NCI-H1417 (cell line): ENCODE data around the gene SKIDA1.
"Not testable (repeated sequence)": the region's sequence is repeated elsewhere in the genome, so short reads cannot be mapped to it uniquely, and the experiment has no call there.

Experiments used
- DNase-seq, 3 experiments: peaks; one replicate each; lab custom pipeline; 2025; lab: John Stamatoyannopoulos, UW

The SKIDA1 gene

DNA sequence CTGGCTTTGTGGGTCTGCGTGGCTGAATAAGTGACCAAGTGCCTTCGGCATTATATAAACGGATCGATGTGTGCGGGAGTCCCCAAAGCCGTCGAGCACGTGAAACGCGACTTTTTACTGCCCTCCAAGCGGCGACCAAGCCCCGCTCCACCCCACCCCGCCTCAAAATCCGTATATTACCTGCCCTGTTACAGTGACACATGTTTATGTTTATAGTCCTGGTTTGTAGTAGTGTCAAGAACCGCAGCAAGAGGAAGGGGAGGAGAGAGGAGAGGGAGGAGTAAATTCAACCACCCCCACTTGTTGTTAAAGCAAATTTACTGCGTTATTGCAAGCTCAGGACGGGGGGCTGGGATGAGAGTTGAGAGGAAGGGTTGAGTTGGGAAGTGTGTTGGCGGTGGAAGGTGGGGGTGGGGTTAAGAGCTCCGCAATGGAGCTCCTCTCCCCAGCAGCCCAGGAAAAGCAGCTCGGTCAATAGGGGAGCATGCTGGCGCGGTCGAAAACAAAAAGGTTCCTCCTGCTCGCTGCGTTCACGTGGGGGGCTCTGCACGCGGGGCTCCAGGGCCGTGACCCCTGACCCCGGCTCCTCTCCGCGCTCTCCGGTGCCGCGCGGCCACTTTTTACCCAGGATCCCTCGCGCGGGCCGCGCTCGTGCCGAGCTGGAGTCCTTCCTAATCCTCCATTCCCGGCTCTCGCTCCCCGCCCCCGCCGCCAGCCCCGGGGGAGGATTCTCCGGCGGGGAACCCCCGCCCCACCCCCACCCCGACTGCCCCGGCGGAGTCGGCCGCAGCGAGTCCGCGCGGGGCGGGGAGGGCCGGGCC, at the start of gene SKIDA1:
Gene SKIDA1 (minus strand): TSS at position 316 of the 821 bp plus-strand sequence. CDS start 7,860 bp downstream, outside the sequence.
- peak; percentile 71 to 95 (median 92) for DNase-seq

DNA sequence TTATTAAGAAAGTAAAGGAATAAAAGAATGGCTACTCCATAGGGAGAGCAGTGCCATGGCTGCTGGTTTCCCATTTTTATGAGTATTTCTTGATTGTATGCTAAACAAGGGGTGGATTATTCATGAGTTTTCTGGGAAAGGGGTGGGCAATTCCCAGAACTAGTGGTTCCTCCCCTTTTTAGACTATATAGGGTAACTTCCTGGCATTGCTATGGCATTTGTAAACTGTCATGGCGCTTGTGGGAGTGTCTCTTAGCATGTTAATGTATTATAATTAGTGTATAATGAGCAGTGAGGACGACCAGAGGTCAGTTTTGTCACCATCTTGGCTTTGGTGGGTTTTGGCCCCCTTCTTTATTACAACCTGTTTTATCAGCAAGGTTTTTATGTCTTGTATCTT, 49.0 kb upstream of the SKIDA1 start:
- not testable (repeated sequence) for DNase-seq

DNA sequence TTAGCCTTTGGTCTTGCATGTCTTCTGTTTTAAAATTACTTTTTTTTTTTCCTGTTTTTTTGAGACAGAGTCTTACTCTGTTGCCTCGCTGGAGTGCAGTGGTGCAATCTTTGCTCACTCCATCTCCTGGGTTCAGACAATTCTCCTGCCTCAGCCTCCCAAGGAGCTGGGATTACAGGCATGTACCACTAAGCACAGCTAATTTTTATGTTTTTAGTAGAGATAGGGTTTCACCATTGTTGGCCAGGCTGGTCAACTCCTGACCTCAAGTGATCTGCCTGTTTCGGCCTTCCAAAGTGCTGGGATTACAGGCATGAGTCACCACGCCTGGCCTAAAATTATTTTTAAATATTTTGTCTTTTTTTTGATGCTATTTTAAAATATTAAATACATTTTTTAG, 47.1 kb upstream of the SKIDA1 start:
- no peak for DNase-seq

DNA sequence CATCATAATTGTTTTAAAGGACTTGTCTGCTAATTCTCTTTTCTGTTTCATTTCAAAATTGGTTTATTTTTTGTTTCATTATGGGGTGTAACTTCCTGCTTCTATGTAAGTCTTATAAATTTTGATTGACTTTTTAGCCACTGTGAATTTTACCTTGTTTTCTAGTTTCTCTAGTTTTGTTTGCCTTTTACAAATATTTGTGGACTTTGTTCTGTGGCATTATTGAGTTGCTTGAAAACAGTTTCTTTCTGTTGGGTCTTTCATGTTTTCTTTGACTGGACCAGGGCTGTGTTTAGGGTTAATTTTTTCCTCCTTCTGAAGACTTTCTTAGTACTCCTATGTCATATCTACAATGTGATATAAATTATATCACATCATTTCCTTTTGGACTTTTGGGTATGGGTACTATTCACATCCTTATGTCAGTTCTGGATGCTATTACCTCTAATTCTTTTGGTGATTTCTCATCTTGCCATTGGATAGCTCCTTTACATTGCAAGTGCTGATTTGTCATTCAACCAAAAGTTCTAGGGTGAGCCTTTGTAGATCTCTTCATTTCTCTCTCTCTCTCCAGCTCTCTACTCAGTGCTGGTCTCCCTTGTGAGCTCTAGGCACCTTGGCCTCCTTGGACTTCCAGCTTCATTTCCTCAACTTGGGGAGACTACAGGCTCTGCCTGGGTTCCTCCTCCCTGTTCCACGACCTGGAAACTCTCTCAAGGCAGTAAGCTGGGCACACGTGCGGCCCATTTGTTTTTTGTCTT, 45.5 kb upstream of the SKIDA1 start:
- DNase-seq = no peak

DNA sequence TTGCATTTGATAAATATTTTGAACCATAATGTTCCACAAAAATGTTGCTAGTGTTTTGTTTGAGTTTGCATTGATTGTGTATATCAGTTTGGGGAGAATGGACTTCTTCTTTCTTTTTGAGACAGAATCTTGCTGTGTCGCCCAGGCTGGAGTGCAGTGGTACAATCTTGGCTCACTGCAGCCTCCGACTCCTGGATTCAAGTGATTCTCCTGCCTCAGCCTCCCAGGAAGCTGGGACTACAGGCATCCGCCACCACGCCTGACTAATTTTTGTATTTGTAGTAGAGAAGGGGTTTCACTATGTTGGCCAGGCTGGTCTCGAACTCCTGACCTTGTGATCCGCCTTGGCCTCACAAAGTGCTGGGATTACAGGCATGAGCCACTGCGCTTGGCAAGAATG, 33.5 kb upstream of the SKIDA1 start:
- DNase-seq = not testable (repeated sequence)

DNA sequence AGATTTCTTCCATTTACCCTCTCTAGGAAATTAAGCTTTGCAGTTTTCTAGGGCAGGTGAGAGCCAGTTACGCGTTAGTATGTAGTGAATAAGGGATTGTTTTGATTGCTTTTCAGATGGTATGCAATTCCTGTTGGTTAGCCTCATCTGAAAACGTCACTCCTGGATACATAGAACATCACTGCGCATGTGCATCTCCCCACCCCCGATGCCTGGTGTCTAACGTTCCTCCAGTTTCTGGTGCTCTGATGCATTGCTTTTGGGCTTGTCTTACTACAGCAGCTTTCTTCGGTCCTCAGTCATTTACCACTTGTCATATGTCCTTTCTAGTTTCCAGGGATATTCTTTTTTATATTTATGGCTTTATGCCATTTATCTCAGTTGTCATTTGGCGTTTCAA, 31.0 kb upstream of the SKIDA1 start:
- DNase-seq = no peak

DNA sequence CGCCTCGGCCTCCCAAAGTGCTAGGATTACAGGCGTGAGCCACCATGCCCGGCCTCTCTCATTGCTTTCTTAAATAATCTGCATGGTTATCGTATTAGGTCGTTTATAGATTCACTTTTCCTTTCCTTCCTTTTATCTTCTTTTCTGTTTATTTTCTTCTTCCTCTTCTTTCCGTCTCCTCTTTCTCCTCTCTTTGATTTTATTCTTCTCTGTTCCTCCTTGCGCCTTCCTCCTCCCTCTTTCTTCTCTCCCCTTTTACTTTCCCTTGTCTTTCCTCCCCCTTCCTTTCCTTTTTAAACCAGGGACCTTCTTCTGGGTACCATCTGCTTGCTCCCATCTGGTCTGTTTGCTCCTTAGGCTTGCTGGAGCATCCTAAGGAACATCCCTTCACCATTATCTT, 27.2 kb upstream of the SKIDA1 start:
- no peak for DNase-seq

DNA sequence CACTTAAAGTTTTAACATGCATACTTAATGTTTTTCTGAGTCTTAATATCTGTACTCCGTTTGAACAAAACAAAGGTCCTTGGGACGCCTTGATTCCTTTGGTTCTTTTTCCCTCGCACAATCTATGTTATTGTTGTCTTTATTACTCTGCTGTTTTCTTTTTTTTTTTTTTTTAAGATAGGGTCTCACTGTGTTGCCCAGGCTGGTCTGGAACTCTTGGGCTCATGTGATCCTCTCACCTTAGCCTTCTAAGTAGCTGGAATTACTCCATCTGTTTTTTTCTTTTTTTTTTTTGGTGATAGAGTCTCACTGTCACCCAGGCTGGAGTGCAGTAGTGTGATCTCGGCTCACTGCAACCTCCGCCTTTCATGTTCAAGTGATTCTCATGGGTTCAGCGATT, 21.8 kb upstream of the SKIDA1 start:
- no peak for DNase-seq

DNA sequence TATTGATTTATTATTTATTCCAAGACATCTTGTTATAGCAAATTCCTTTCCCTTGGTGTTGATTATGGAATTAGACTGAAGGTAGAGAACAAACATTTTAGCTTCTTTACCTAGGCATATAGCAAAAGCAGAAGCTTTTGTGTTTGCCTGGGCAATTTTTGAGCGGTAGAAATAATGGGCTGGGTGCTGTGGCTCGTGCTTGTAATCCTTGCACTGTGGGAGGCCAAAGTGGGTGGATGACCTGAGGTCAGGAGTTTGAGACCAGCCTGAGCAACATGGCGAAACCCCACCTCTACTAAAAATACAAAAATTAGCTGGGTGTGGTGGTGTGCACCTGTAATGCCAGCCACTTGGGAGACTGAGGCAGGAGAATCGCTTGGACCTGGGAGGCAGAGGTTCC, 15.2 kb upstream of the SKIDA1 start:
- not testable (repeated sequence) for DNase-seq

DNA sequence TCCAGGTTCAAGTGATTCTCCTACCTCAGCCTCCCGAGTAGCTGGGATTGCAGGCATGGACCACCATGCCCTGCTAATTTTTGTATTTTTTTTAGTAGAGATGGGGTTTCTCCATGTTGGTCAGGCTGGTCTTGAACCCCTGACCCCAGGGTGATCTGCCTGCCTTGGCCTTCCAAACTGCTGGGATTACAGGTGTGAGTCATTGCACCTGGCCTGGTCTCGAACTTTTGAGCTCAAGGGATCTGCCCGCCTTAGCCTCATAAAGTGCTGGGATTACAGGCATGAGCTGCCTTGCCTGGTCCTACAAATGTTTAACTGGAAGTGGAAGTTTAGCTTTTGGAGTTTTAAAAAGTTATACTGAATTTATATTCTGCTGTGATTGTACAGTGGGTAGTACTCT, 11.4 kb upstream of the SKIDA1 start:
- DNase-seq = no peak

DNA sequence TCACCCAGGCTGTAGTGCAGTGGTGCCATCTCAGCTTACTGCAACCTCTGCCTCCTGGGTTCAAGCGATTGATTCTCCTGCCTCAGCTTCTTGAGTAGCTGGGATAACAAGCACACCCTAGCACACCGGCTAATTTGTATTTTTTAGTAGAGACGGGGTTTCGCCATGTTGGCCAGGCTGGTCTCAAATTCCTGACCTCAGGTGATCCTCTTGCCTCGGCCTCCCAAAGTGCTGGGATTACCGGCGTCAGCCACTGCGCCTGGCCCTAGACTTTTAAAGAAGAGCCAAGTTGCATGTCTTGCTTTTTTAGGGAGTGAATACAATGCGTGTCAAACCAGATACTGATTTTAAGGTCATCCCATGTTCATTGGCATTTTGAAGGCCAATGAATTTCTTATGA, 10.5 kb upstream of the SKIDA1 start:
- not testable (repeated sequence) for DNase-seq

DNA sequence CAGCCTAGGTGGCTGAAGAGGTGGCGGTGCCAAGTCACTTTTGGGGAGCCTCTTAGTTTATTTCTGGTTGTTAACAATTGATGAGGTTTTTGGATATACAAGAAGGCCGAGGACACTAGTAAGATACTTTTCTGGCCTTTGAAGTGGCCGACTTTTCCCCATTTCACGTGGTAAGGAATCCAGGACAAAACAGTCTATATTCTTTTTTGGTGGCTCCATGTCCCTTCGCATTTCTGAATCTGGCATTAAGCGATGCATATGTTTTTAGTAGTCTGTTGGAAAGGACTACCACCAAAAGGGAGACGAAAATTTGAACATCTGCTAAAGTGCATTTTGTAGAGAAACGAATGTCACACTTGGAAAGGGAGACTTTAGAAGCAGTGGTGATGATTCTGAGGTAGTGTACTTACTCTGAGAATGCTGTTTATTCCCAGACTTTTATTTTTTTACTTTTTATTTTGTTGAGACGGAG, 10.0 kb upstream of the SKIDA1 start:
- peak in 1 of 3 experiments; percentile 38 for DNase-seq

DNA sequence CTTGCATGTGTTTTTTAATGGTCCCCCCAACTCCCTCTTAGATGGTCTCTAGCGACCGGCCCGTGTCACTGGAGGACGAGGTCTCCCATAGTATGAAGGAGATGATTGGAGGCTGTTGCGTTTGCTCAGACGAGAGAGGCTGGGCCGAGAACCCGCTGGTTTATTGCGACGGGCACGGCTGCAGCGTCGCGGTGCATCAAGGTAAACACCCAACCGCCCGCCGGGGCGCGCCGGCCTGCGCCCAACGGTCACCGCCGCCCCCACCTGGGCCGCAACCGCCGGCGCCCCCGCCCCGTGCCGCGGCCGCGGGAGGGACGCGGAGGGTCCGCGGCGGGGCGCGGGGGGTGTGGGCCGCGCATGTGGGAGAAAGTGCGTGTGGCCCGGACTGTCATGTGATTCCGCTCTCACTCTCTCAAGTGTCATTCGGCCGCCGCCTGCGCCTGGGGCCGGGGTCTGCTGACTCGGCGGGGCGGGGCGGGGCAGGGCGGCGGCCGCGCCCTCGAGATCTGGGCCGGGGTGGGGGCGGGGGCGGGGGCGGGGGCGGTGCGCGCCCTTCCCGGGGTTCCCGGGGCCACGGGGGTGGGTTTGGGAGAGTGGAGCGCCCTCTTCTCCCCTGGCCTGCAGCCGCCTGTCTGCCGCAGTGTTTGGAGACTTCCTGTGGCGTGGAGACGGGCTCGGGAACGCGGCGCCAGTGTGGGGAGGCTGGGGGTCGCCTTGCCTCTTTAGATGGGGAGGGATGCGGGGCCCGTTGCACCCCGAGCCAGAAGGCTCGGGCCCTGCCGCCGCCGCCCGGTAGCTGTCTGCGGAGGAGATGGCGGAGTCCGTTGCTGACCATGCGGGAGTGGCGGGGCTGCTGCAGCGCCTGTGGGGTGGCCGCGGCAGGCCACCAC, 9.4 kb upstream of the SKIDA1 start:
- peak; percentile 44 to 74 (median 63) for DNase-seq

DNA sequence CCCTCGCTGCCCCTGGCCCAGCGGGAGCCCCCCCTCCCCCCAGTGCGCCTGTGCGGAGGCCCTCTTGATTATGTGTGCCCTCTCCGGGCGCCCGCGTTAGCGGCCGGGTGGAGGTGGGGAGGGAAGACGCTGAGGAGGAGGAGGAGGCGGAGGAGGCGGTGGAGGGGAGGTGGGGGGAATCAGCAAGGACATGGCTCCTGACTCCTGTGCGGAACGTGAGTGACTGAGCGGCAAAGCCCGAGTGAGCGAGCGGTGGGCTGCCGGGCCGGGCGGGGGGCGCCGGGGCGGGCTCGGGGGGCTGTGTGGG, 8.8 kb upstream of the SKIDA1 start:
- no peak for DNase-seq

DNA sequence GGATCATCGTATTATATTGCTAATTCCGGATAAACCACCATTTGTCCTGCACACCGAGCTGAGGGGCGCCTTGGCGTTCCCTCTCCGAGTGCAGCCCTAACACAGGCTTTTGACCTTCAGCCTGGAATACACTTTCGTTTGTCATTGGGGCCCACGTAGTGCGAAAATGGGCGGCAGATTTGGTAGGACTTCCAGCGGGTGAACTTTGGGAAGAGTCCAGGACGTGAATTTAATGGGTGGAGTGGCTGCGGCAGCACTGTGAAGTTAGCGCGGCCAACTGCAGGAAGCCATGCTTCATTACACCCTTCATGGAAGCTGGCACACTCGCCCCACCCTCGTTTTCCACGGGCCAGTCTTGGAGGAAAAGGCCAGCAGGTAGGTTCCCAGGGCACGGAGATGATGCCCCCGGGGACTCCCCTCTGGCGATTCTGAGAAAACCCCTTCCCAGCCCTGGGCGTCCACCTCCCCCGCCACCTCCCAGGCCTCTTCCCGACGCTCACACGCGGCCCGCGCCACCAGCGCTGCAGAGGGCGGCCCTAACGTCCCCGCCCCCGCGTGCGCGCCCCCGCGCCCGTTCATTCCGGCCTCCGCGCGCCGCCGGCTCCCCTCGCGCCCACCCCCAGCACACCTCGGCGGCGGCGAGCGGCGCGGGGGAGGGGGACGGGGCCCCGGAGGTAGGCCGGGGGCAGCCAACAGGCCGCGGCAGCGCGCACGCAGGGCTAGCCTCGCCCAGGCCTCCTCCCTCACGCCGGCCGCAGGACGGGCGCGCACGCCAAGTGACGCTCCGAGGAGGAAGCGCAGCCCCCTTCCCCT, 8.2 kb upstream of the SKIDA1 start, which contains the start of gene MLLT10:
Gene MLLT10 (plus strand): TSS at position 766 of the 813 bp plus-strand sequence. CDS start 413 bp downstream, outside the sequence.
- peak; percentile 91 to 95 (median 95) for DNase-seq

DNA sequence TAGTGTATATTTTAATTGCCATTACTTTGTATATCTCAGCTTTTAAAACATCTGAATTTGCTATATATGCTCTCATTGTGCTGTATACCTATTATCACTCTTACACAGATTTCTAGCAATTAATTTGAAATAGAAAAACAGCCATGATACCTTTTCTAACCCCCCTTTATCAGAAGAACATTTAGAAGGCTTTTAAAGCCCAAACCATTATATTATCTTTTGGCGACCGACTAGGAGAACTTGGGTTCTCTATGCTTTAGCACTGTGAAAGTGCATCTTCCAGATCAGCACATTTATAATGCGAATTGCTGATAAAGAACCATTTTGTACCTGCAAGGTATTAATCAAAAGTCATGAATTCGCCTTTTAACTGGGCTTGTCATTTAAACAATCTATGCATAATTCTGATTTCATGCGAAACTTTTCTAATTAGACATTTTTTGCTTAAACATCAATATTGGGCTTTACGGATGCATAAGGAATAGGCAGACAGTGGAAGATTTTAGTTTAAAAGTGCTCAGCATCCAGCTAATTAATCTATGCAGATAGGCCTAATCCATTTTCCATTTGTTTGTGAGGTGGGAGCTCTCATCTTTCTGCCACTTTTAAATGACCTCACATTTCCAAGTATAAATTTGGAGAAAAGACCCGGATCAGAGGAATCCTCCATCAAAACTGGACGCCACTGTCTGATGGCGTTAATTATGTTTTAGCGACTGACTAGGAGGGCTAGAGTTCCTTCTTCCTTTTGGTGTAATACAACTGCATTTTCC, 7.4 kb upstream of the SKIDA1 start:
- DNase-seq = peak in 2 of 3 experiments; percentile 35 to 63

DNA sequence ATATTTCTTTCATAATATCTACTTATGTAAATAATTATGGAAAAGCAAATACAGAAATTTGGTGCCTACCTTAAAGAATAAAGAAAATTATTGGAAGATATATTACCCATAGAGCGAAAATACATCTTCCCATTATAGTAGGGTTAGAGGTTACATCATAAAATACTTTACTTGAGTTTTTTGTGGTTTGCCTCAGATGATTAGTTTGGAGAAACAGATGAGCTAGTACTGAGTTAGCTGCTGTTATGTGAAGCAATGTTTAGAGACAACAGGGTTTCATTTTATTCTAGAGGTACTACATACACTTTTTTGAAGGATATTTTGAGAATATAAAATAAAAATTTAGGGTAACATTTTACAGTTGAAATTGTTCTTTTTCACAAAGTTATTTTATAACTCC, 5.7 kb upstream of the SKIDA1 start:
- DNase-seq = peak in 1 of 3 experiments; percentile 56

DNA sequence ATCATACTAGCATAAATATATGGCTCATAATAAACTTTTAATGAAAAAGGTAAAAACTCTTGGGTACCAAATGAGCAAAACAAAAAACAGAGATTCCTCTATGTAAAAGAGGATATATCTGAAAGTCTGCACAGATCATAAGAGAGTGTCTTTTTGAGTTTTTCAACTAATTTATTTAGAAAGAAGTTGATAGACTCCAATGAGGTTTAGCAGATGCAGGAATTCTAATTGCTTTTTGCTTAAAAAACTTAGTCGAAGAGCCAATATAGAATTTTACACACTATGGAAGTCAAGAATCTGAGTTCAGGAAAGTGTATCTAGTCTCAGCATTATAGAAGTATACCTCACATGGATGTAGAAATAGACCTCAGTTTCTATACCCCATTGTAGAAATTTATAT, 5.2 kb upstream of the SKIDA1 start:
- DNase-seq = peak in 1 of 3 experiments; percentile 58

DNA sequence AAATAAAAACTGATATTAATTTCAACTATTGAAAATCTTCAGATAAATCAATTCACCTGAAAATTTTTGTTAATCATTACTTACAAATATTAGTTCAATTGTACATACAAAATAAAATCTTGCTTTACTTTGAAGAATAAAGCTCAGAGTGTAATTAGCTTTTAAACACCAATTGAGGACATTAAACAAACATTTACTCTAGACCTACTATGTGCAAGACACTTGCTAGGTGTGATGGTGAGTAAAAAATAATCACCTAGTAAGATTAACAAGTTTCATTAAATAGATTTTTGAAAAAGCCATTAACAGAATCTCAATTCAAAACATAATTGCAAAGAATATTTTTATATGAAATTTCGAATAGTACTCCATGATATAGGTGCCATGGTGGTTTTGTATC, 4.7 kb upstream of the SKIDA1 start:
- no peak for DNase-seq
